ENCODE results near the gene PLEKHJ1.

Gene PLEKHJ1

GRCh38 chr19:2195361-2195760 lies 40.8 kb downstream of the PLEKHJ1 start:
- DNase-seq = no peak

- no peak for DNase-seq
These were observed 41.5 kb downstream of the PLEKHJ1 start for GRCh38 chr19:2194513-2195078.

- DNase-seq = no peak
These were observed 42.3 kb downstream of the PLEKHJ1 start for GRCh38 chr19:2193807-2194206.

GRCh38 chr19:2192862-2193261 lies 43.3 kb downstream of the PLEKHJ1 start:
- no peak for DNase-seq

GRCh38 chr19:2191456-2192310 lies 44.4 kb downstream of the PLEKHJ1 start:
- DNase-seq = no peak

GRCh38 chr19:2190848-2191455 lies 45.2 kb downstream of the PLEKHJ1 start:
- no peak for DNase-seq

GRCh38 chr19:2189880-2190279 lies 46.2 kb downstream of the PLEKHJ1 start:
- no peak for DNase-seq

GRCh38 chr19:2188708-2189385 lies 47.3 kb downstream of the PLEKHJ1 start:
- no peak for DNase-seq

- DNase-seq = no peak
These were observed 49.0 kb downstream of the PLEKHJ1 start for GRCh38 chr19:2187159-2187558.

- no peak for DNase-seq
These were observed 49.9 kb downstream of the PLEKHJ1 start for GRCh38 chr19:2186071-2186846.

- DNase-seq = no peak
These were observed 50.4 kb downstream of the PLEKHJ1 start for GRCh38 chr19:2185734-2186070.

GRCh38 chr19:2184422-2184975 lies 51.6 kb downstream of the PLEKHJ1 start:
- DNase-seq = no peak

All from effector CD4-positive, alpha-beta T cell (primary cell).